Body of pancreas (tissue), 4 donors: ENCODE data around the gene ILDR2.

ENCODE experiments used
- CTCF ChIP-seq, 7 experiments: fragments of 450-650 bp in 4 of 7; fragments of 200-600 bp in 3 of 7; sonication (generic) in 3 of 7; IDR thresholded peaks; one replicate each; pipeline ENCODE4 v1.5.1; 2016 to 2019; ENCODE audit warnings: antibody characterized with exemption in 7 of 7
- POLR2A ChIP-seq, 3 donors: fragments of 450-650 bp; IDR thresholded peaks; one replicate each; pipeline ENCODE4 v1.6.1; 2016; ENCODE audit warnings: antibody characterized with exemption in 3 of 3, mild to moderate bottlenecking in 2 of 3

GRCh38 chr1:166999500-167000055 is 24.2 kb upstream of the ILDR2 start:
- TF ChIP-seq CTCF (IDR thresholded peaks at IDR 0.05) (no peak), POLR2A (IDR thresholded peaks at IDR 0.05) (no peak)
